HG03025 (cell line): ENCODE results near the gene IL15RA.
"Not testable (repeated sequence)": the region's sequence is repeated elsewhere in the genome, so short reads cannot be mapped to it uniquely, and the experiment has no call there.

Source experiments
- ATAC-seq: cut with Tn5 transposase; IDR thresholded peaks from one replicate; pipeline ENCODE4 v1.9.1; 2021; ENCODE audit warnings: mild to moderate bottlenecking, moderate library complexity; ENCODE audit not compliant: unreplicated experiment, low FRiP score

Gene IL15RA

DNA sequence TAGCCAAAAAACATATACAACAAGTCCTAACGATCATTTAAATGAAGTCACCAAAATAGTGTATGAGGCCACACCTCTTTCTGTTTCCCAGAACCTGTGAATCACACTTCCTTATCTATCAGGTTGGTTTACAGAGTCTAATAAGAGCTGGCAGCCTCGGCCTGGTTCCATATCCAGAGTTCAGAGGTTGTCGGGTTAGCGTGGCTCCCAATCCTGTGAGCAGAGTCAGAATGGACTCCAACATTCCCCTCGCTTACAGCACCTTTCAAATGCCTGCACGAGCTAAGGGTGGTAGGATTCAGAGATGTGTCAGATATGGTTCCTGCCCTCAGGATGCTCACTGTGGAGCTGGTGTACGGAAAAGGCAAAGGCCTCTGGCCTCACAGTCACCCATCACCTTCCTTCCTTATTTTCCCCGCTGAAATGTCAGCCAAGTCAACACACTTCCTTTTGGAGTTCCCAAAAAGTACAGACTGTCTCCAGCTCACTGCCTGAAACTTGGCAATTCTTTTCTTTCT lies 6.0 kb downstream of the IL15RA start:
- no peak for ATAC-seq

DNA sequence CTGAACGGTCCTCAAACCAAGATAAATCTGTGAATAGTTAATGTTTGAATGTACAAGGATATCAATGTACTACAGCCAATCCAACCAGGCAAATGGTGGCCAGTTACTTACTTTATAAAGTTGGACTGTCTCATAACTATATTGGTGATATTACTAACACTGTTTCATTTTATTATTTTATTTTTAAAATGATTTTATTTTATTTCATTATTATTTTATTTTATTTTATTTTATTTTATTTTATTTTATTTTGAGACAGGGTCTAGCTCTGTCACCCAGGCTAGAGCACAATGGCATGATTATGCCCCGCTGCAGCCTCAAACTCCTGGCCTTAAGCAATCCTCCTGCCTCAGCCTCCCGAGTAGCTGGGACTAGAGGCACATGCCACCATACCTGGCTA lies 6.8 kb downstream of the IL15RA start:
- ATAC-seq, result no peak

DNA sequence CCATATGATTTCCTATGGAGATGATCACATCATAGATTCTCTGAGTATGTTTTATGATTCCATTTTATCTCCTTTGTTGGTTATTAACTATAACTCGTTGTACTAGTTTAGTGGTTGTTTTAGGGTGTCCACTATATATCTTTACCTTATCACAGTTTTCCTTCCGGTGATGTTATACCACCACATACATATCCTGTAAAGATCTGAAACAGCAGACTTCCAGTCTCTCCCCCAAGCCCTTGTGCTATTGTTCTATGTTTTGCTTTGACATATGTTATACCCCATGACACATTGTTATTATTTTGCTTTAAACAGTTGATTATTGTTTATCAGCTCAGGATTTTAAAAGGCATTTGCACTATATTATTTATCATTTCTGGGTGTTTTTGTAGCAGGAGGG lies 7.3 kb downstream of the IL15RA start:
- no peak for ATAC-seq

DNA sequence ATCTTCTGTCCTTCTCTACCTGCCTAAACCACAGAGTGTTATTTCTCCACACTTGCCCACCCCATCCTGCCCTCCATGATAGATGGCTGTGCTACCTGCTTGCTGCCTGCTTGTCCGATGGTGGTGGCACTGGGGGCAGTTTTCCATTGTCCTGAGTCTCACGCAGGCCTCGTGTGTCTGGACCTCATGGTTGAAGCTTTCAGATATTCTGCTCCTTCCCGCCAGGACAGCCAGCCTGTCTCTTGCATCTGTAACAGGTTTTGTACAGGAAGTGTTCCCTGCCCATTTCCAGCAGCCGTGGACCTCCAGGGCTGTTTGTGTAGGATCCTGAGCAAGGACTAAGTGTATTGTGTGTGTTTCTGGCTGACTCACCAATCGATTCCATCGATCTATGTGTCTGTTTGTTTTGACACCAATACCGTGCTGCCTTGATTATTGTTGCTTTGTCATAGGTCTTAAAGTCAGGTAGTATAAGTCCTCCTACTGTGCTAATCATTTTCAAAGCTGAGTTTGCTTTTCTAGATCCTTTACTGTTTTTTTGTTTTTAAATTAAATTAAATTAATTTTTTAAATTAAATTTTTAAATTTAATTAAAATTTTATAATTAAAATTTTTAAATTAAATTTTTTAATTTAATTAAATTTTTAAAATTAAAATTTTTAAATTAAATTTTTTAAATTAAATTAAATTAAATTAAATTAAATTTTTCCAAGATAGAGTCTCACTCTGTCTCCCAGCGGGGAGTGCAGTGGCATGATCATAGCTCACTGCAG lies 8.5 kb downstream of the IL15RA start:
- ATAC-seq, result no peak

DNA sequence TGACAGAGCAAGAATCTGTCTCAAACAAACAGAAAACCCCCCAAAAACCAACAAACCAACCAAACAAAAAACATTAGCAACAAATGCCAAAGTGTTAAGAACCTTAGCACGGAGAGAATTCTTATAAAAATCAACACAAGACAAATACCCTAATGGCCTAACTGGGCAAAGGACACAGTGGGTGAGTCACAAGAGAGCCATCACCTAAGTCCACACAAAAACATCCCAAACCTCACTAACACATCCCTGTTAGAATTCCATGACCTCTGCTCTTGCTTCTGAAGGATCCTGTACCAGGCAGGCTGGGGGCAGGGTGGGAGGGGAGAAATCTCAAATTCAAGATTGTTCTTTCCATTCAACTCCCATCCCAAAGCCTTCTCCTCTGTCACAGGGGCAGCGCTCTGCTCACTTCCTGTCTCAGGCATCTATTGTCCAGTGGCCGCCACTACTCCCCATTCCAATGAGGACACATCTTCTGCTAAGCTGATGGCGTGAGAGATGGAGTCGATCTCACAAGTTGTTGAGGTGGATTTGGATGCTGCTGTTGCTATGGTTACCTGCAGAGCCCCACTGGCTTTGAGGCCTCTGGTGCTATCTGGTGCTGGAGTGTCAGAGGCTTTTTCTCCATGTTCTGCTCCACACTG lies 9.2 kb downstream of the IL15RA start:
- ATAC-seq, result no peak

DNA sequence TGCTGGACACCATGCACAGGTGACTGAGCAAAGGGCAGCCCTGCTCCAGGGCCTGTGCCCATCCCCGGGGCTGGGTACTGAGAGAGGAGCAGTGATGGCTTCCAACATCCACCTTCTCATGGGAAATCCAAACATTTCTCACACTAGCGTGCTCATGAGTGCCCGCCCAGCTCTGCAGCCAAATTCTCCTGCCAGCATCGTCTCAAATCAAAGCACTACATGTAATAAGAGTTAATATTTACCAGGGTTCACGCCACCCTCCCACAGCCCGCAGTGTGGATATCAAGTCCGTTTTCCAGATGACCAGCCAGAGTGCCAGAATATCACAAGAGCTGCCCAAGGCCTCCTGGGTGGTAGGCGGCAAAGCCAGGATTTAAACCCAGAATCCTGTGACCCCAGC lies 12.1 kb downstream of the IL15RA start:
- no peak for ATAC-seq

DNA sequence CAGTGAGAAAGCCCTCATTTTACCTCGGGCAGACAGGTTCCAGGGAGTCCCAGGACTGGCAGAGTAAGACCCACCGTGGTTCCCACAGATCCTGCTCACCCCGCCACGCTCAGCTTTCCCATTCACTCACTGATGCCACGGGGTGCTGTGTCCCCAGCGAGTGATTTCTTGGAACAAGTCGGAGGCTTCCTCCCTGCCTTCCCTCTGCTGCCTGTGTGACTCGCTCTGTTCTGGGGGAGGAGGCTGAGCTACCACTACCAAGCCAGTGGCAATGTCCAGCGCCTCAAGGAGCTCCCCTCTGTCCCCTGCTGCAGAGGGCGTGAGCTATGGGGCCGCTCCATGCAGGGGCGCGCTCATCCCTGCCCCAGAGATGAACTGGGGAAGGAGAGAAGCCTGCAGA lies 12.6 kb downstream of the IL15RA start:
- no peak for ATAC-seq

DNA sequence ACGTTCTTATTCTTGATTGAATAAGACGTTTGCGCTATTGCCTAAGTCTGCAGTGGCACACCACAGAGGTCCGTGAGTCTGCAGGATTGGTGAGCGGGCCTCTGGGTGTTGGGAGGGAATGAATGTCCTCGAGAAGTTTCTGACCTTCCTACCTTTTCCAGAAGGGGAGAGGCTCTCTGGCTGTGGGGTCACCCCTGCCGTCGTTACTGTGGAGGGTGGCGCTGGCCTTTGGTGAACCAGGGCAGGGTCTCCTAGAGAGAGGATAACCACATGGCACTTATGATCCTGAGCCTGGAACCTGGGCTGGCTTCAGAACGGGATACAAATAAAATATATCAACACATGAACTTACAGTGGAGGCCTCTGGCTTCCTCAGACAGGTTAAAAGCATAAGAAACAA lies 13.8 kb downstream of the IL15RA start:
- no peak for ATAC-seq

DNA sequence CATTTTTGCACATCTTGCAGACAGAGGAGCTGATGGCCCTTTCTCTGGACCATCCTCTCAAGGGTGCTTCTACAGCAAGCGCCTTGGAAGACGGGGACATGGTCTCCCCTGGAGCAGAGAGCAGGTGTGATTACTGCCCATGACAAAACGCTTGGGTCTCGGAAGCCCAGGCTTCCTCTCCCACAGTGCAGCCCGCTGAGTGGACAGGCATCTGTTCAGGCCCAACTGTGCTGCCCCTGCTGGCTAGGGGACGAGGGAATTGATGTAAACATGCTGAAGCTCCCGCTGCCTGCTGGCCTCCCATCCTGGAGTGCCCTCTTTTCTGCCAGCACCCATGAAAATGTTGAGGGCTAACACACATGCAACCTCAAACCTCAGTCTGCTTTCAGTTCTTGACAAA lies 14.3 kb downstream of the IL15RA start:
- no peak for ATAC-seq

DNA sequence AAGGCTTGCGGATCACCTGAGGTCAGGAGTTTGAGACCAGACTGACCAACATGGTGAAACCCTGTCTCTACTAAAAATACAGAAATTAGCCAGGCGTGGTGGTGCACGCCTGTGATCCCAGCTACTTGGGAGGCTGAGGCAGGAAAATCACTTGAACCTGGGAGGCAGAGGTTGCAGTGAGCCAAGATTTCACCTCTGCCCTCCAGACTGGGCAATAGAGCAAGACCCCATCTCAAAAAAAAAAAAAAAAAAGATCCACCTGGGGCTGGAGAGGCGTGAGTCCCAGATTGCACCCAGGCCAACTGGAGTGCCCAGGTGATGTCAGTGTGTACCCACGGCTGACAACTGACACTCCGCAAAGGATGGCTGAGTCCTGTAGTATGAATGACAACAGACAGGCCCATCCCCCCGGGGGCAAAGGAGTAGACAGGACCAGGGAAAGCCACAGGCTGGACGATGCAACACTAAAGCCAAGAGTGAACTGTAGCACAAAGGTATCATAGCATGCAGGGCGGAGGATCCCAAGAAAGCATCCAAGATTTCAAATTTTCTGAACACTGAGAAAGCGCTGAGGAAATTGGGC lies 14.9 kb downstream of the IL15RA start:
- ATAC-seq, result not testable (repeated sequence)

DNA sequence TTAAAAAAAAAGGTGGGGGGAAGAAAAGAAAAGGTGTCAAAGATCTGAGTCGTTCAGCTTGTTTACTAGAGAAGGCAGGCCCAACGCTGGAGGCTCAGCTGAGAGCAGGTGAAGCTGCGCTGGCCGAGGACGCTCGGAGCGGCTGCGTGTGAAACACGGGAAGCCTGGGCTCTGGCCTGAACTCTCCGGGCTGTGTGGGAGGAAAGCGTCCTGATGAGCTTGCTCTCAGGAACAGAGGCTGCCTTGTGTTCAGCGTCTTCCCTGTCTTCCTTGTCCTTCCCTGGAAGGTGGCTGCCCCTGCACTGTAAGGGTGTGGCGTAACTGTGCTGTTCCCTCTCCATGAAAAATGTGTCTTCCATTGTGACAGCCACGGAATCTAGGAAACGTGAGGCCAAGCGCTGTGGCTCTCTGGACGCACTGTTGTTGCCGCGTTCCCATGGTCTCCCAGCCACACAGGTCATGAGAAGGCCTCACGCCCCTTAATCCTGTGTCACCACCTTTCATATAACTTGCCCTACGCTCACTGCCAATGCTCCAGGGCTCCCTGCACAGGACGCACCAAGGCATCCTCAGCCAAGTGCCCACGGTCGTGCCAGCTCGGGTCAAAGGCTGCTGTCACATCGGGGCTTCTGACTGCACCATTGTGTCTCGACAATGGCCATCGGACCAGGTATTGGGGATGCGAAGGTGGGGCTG lies 15.8 kb downstream of the IL15RA start:
- no peak for ATAC-seq

DNA sequence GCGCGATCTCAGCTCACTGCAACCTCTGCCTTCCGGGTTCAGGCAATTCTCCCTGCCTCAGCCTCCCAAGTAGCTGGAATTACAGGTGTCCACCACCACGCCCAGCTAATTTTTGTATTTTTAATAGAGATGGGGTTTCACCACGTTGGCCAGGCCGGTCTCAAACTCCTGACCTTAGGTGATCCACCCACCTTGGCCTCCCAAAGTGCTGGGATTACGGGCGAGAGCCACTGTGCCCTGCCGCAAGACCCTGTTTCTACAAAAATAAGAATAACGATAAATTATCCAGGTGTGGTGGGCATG lies 16.4 kb downstream of the IL15RA start:
- not testable (repeated sequence) for ATAC-seq

DNA sequence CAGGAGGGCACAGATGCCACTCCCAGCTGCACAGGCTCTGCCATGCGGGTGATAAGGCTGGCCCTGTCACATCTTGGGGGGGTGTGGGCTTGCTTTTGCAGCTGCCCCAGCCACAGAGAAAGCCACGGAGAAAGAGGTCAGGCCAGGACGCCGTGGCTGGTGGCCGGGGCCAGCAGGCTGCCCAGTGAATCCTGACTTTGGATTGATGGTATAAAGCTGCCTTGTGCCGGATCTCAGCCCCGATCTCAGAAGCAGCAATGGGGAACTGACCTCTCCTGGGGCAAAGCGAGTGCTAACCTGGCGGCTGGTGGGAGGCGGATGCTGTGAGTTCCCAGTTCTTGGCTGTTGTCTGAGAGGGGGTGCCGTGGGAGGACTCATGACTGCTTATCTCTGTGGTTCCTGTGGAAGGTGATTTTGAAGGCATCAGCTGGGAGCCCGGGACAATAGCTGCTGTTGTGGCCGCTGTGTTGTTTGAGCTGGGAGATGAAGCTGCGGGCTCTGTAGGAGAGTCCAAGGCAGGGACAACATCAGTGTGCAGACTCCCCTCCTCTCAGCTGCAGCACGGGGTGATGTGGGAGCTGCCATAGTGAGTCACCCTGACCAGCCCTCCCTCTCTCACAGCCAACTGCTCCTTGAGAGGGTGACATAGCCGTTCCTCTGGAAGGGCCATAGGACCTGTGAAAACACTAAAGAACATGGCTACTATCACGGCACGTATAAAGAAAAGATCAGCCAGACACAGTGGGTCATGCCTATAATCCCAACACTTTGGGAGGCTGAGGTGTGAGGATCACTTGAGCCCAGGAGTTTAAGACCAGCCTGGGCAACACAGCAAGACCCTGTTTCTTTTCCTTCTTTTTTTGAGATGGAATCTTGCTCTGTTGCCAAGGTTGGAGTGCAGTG lies 17.0 kb downstream of the IL15RA start:
- ATAC-seq, result no peak

DNA sequence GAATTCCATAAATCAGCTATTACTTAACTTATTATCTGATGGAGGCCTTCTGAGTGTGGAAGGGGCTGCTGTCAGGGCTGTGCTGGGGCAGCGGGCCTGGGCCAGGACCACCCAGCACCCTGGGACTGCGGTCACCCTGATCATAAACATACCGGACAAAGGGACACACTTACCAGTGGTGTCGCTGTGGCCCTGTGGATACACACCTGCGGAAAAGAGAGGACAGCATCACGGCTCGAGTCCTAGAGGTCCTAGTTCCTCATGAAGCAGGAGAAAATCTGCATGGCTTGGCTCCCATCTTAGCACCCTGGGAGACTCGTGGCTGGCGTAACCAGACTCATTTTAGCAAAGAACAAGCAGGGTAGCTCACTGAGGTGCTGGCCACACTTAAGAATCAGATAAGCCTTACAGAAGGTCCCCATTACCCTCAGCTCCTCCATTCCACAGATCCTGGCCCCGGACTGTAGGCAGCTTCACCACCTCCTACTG lies 17.7 kb downstream of the IL15RA start:
- ATAC-seq, result no peak

DNA sequence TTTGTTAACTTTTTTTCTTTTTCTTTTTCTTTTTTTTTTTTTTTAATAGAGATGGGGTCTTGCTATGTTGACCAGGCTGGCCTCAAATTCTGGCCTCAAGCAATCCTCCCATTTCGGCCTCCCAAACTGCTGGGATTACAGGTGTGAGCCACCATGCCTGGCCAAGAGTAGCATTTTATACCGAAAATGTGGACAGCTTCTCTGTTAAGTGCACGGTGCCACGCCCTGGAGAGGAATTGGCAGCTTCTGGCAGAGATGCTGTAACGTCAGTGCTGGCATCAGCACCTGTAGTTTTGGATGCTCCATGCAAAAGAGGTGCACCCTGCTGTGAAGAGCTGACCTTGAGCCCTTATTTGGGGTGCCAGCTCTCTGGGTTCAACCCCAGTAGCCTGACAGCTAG lies 18.2 kb downstream of the IL15RA start:
- no peak for ATAC-seq

DNA sequence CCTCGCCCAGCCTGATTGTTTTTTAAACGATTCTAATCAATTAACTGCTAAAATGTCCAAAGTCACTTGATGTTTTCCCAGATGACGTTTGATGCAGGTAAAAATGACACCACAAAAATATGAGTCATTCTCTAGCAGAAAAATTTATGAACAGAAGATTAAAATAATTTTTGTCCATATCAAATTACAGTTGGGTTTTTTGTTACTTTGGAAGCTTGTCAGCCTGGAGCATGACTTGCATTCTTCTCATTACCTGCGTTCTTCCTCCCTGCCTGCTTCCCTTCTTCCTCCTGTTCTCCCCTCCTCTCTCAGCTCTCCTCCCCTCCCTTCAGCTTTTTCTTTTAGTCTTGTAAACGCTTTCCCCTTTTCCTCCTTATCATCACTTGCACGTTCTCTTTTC lies 18.7 kb downstream of the IL15RA start:
- ATAC-seq, result no peak

DNA sequence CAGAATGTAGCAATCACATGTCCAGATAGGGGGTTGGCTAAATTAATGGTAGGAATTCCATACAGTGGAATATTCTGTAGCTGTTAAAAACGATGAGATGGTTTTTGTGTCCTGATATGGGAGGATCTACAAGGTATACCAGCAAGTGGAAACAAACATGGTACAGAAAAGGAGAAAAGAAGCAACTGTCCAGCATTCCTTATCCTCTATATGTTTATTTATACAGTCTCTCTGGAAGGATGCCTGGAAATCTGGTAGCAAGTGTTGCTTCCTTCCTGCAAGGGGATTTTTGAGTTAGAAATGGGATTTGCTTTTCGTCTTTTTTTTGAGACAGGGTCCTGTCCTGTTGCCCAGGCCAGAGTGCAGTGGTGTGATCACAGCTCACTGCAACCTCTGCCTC lies 19.3 kb downstream of the IL15RA start:
- ATAC-seq, result no peak

DNA sequence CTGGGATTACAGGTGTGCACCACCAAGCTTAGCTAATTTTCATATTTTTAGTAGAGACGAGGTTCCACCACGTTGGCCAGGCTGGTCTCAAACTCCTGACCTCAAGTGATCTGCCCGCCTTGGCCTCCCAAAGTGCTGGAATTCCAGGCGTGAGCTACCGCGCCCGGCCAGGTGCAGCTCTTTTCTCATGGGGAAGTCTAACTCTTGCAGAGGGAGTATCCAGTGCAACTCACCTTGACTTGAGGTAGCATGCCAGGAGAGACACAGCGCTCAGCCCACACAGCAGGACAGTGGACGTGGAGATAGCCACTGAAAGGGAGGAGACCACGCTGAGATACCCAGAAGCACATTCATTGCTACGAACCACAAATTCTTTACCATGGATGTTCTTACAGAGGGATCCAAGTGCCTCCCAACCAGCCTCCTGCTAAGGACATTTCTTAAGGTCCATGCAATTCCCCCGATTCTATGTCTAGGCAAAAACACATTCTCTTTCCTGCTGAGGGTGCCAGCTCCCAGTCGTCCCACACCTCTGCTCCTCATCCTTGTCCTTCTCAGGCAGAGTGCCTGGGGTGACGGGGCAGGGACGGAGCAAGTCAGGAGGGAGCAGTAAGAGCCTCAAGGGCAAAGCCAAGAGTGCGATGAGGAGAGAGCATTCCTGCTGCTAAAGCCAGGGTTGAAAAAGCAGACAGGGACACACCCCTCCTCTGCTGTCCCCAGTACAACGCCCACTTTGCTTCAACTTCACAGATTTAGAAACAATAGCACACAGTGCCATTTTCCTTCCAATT lies 21.0 kb downstream of the IL15RA start:
- no peak for ATAC-seq

DNA sequence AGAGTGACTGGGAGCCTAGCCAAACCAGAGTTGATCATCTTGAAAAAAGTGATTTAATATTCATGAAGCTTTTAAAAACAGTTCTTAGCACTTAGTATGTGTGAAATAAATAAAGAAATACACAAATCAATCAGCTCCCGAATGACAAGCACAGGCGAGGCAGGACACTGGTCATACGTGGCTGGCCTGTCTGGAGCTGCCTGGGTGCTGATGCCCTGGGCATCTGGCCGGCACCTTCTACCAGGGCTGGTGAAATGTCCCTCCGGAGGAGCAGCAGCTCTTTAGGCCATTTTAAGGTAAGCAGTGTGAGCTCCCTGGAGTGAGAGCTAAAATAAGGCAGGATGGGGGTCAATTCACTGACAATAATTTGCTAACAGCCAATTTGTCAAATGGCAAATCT lies 23.7 kb downstream of the IL15RA start:
- ATAC-seq, result no peak
